Hematopoietic multipotent progenitor cell treated with erythropoietin and hydrocortisone succinate and interleukin-3 and kit ligand, for 4 days (in vitro differentiated cells): ENCODE results near the gene NMT1.

Experiments used
- DNase-seq: peaks from one replicate; pipeline ENCODE4 v3.0.0-alpha.2; 2015

NMT1 gene

DNA sequence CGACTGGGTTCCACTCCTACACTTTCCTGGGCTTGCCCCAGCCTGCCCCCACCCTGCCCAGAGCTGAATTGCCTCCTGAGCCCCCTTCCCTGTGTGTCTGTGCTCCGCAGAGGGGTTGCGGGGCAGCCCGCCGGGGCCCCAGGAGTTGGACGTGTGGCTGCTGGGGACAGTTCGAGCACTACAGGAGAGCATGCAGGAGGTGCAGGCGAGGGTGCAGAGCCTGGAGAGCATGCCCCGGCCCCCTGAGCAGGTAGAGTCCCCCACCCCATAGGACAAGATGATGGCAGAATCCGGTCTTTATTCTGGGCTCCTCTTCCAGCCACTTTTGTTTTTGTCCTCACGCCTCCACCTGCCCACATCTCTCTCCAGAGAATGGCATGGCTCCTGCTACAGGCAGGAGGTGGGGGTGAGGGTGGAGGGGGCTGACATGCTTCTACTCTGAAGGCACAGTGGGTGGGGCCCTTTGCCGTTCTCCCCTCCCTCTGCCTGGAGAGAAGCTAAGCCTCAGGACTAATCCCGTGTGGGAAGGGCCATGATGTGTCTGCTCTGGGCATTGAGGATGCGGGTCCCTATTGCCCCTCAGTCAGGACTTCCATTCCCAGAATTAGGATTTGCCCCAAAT is 77.9 kb downstream of the NMT1 start:
- no peak for DNase-seq

DNA sequence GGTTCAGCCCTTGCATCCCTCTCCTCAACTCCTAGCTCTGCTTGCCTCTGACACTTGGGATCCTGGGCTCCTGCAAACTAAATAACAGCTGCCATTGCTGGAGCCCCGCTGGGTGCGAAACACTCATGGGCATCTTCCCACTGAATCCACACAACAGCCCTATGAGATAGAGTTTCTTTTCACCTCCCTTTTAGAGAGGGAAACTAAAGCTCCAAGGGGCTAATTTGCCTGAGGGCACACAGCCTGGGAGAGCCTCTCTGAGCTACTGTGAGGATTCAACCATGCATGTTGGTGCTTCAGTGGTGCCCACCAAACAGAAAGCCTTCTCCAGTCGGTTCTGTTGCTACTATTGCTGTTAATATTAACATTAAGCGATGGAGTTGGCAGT is 78.4 kb downstream of the NMT1 start:
- DNase-seq = no peak

DNA sequence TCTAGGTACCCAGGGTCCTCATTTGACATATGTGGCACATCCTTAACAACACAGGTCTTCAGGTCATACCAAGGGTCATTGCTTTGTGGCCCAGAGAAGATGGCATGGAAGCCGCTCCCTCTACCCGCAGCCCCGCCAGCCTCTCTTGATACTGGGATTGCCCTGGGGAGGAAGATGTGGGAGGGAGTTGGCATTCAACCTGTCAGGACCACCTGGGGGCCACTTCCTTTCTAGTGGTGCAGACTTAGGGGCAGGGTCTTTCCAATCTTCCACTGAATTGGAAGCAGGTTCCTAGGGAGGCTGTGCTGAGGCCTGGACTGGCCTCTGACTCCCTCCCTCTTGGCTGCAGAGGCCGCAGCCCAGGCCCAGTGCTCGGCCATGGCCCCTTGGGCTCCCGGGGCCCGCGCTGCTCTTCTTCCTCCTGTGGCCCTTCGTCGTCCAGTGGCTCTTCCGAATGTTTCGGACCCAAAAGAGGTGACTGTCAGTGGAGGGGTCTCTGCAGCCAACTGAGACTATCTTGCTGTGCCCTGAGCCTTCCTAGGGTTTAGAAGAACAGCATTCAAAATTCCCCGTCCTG is 82.1 kb downstream of the NMT1 start:
- DNase-seq = no peak

DNA sequence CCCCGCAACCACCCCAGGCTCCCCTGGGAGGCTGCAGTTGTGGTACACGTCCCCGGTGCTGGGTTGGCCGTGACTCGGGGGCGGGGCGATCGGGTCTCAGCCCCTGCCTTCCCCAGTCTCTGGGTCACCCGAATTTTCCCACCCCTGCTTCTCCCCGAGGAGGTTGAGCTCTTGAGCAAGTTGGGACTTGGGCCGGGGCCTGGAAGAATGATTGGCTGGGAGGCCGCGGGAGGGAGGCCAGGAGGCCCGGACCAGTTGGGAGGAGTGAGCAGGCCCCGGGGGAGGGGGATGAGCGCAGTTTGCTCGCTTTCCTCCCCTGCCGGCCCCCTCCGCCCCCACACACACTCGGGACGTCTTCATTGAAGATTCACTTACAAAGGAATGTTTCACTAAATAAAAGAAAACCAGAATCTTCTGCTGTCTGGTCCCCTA is 82.7 kb downstream of the NMT1 start:
- DNase-seq = peak; percentile 60

DNA sequence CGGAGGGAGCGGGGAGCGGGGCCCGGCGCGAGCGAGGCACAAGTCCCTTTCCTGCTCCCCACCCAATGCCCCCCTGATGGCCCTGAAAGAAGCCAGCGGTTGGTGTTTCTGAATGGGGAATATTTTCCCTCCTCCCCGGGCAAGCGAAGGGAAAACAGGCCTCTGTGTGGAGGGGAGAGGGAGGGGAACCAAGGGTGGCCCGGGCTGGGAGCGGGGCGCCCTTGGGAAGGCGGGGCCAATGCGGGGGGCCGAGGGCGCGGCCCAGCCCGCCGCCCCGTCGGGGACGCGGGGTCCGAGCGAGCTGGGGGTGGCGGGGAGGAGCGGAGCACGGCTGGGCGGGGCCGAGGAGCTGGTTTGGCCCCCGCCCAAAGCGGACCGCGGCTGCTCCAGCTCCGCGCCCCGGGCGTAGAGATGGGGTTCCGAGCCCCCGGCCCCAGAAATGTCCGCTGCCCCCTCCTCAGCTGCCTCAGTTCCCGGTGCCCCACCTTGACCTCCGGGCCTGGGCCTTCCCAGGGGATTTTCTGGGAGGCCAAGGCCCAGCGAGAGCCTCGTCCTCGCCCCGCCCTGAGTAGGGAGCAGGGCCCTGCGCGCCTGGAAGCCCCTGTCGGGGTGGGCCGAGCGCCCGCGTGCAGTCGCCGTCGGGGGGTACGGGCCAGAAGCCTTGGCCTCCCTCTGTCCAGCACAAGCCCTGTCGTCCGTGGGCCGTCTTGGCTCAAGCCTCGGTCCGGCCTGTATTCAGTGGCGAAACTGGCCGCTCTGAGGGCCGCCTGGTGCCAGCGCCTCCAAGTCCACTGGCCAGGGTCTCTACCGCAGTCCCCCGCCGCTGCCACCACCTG is 83.3 kb downstream of the NMT1 start:
- peak; percentile 70 for DNase-seq

DNA sequence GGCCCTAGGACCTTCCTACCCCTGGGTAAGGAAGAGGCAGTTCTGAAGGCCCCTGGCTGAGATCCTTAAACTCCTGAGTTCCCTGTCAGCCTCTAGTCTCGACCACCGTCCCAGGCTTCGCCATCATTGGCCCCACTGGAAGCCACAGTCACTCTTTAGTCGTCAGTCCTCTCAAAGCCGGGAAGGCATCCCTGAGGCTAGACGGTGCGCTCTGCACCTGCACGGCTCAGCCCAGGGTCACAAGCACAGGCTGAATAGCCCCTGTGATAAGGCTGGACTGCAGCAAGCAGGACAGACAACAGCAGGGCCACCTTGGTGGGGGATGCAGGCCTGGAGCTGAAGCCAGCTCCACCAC is 83.9 kb downstream of the NMT1 start:
- no peak for DNase-seq

DNA sequence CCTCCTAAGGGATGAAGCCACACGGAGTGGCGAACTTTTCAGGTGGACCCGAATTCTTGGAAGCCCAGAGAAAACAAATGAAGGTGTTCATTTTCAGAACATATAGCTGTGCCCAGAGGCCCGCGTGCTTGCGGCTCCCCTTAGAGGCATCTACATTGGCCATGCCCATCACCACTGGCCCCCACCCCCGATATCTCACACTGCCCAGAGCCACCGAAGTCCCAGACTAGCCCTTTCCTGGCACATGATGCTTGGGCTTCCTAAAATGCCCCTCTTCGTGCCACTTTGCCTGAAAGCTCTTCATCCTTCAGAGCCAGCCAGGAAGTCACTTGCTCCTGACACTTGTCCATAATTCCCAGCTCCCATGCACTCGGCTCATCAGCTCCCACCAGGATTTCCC is 85.0 kb downstream of the NMT1 start:
- no peak for DNase-seq

DNA sequence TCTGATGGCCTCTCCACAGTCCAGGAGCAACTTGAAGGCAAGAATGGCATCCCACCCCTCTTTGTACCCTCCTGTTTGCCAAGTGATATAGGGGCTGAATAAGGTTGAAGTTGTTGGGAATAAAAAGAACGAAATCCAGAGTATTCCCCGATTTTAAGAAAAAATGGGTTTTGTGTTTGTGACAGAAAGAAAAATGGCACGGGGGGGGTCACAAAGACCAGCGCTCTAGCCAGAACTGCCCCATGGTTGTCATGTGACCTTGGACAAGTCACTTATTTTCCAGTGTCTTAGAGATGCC is 85.4 kb downstream of the NMT1 start:
- DNase-seq = no peak

DNA sequence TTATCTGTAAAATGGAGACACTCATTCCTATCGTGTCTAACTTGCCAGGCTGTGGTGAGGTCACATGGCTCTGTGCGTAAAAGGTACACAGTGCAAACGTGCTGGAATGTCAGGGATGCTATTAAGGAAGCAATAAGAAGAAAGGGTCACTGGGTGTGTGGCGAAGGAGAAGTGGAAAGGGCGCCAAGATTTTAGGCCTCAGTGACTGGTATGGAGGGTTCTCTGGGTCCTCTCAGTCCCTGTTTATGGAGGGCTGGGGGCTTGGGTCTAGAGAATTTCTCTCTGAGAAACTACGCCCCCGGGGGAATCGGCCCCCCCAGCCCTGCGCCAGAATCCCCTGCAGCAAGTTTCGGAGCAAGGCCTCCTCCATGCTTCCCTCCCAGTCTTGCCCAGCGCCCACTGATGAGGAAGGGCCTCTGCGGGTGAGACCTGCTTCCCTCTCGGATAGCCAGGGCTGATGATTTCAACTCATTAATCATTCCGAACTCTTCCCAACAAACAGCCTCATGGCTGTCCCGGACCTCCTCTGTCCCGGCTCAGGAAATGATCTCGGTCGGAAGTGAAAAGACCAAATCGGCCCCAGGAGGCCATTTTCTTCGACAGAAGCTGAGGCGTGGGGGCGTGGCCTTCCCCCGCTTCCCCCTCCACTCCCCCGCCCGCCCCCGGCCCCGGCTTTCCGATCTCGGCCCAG is 85.9 kb downstream of the NMT1 start:
- peak; percentile 90 for DNase-seq

DNA sequence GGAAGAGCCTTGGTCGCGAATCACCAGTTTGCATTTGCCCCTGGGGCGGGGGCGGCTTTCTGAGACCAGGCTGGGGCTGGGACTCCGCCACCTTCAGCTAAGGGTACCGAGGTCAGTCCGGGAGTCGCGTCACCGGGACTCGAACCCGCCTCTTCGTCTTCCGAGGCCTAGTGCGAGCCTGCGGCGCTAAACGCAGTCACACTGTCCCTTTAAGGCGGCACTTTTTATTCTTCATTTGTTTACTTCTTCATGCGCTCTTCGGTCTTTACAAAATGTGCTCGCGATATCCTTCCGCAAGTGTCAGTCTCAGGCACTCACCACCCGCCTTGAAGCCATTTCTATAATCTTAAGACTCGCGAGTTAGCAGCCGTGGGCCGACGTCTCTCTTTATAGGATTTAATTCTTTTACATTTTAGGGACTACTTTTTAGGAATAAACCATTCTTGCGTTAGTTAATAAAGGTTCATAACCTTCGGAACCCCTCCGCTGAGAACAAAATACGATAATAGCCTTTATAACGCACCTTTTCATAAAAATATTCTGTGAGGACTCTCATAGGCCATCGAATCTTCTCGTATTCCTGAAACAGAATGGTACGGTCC is 86.6 kb downstream of the NMT1 start:
- peak; percentile 97 for DNase-seq

DNA sequence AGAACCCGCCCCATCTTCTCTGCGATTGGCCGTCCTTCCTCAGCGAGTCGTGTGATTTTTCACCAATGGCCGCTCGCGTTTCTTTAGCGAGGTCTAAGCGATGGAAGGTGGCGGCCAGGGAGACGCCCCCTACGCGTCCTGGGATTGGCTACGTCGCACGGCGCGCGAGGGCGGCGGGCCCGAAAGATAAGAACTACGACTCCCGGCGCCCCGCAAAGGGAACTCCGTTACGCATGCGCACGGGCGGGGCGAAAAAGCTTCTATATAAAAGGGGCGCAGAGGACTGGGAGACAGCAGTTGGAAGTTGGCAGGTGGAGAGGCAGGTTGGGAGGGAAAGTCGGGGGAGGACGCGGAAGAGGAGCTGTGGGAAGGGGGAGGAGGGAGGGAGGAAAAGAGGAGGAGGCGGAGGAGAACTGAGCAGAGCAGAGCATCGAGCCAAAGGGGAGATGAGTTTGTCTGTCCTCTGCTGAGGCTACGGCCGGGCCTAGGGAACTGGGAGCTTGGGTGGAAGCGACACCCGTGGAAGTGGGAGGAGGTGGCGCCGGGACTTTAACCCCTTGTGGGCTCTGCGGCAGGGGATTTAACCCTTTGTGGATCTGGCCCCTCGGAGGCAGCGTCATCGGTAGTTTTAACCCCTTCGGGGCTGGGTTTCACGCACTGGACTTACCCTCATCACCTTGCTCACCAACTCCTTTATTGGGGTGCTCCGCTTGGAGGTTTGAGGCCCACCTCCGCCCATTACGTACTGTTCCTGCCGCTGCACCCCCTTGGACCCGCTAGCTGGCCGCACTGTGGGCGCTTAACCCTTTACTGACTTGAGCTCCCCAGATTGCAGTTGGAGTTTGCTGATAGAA is 87.3 kb downstream of the NMT1 start, which contains the start of gene HEXIM1:
Gene HEXIM1 (plus strand): TSS at position 293 of the 854 bp plus-strand sequence. CDS start 716 bp downstream, outside the sequence.
- DNase-seq = peak; percentile 100

DNA sequence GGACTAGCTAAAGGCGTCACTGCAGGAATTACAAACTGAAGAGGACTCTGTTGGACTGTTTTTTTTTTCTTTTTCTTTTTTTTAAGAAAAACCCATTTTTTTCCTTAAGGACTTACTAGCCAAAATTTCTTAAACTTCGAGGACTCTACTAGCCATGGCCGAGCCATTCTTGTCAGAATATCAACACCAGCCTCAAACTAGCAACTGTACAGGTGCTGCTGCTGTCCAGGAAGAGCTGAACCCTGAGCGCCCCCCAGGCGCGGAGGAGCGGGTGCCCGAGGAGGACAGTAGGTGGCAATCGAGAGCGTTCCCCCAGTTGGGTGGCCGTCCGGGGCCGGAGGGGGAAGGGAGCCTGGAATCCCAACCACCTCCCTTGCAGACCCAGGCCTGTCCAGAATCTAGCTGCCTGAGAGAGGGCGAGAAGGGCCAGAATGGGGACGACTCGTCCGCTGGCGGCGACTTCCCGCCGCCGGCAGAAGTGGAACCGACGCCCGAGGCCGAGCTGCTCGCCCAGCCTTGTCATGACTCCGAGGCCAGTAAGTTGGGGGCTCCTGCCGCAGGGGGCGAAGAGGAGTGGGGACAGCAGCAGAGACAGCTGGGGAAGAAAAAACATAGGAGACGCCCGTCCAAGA is 88.0 kb downstream of the NMT1 start:
- DNase-seq = peak; percentile 92

DNA sequence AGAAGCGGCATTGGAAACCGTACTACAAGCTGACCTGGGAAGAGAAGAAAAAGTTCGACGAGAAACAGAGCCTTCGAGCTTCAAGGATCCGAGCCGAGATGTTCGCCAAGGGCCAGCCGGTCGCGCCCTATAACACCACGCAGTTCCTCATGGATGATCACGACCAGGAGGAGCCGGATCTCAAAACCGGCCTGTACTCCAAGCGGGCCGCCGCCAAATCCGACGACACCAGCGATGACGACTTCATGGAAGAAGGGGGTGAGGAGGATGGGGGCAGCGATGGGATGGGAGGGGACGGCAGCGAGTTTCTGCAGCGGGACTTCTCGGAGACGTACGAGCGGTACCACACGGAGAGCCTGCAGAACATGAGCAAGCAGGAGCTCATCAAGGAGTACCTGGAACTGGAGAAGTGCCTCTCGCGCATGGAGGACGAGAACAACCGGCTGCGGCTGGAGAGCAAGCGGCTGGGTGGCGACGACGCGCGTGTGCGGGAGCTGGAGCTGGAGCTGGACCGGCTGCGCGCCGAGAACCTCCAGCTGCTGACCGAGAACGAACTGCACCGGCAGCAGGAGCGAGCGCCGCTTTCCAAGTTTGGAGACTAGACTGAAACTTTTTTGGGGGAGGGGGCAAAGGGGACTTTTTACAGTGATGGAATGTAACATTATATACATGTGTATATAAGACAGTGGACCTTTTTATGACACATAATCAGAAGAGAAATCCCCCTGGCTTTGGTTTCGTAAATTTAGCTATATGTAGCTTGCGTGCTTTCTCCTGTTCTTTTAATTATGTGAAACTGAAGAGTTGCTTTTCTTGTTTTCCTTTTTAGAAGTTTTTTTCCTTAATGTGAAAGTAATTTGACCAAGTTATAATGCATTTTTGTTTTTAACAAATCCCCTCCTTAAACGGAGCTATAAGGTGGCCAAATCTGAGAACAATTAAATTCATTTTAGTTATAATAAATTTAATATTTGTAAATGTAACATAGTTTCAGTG is 88.8 kb downstream of the NMT1 start:
- DNase-seq = peak; percentile 67

DNA sequence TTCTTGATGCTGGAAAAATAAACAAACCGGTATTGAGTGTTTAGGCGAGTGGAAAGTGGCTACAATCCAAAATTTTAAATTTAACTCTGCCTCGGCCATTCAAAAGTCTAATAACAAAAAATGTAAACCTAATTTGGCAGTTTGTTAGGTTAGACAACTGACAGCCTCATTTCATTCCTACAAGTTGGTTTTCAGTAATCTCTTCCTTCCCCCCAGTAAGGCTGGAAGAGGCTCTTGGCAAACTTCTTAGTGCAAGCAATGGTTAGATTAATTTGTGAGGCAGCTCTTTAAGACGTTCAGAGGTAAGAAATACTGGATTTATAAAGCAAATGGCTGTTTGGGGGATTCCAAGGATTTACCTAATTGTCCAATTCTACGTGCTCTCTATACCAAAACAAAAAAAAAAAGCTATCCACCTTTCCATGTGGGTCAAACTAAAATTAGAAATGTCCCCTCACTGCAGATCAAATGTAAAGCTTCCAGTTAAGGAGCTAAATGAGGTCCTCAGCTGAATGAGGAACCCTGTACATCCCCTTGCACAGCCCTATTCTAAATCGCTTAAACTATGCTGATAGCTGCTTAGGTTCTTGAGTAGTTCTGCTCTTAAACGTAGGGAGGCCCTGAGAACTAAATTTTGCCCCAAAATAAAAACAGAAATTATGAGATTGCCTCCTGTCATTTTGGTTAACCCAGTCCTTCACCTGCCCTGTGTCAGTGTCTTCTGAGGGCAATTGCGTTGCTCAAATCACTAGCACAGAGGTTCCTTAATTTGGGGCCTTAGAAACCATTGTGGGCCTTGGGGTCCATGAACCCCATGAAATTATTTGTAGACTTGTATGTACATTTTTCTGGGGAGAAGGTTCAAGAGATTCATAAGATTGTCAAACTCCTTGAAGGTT is 90.0 kb downstream of the NMT1 start:
- no peak for DNase-seq

DNA sequence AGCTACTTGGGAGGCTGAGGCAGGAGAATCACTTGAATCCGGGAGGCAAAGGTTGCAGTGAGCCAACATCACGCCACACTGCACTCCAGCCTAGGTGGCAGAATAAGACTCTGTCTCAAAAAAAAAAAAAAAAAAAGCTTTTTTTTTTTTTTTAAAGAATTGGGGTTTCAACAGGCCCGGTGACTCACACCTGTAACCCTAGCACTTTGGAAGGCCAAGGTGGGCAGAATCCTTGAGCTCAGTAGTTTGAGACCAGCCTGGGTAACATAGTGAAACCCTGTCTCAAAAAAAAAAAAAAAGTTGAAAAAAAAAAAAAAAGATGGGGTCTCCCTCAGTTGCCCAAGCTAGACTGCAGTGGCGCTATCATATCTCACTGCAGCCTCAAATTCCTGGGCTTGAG is 93.9 kb downstream of the NMT1 start:
- DNase-seq = no peak

DNA sequence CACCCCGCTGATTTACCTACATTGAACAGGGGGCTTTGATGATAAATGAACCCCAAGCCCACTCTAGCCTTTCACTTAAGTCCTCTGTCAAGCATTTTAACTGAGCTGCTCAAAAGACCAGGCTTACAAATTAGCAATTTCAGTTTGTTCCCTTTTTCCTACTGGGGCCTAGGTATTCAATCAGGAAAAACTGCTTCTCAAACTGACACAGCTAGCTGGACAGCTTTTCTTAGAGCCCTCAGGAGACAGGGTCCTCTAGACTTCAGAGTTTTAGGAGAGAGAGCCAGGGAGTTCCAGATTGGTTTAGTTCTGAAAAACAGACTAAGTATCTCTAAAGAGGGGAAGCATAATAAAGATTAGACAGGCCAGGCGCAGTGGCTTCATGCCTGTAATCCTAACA is 94.4 kb downstream of the NMT1 start:
- no peak for DNase-seq

DNA sequence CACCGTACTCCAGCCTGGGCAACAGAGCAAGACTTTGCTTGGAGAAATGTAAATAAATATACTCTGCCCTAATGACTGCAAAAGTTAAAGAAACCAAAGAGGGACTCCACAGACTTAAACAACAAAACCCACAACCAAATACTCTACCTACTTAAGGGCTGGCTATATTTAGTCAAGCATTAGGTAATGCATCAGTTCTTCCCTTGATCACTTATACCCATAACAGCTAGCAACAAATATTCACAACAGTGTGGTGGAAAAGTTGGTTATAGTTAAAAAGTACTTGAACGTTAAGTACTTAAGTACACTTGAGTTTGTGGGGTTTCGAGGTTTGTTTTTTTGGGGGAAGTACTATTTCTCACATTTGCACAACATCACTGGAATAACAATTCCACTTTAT is 95.1 kb downstream of the NMT1 start:
- no peak for DNase-seq
